SJSA1 (cell line): ENCODE data around the gene SPOCK2. TPM values are rescaled to one million over a fixed set of nuclear protein-coding genes. Genes with fewer than 3 reads are reported as not detected.
"Not testable (repeated sequence)": the region's sequence is repeated elsewhere in the genome, so short reads cannot be mapped to it uniquely, and the experiment has no call there.

Experiments used
- DNase-seq, 2 experiments: peaks; one replicate each; pipeline ENCODE4 v3.0.0-alpha.2; 2015 to 2020; ENCODE audit warnings: low spot score in 2 of 2, low read depth in 1 of 2
- H3K27ac ChIP-seq: fragments of 250-450 bp; sonication (Bioruptor Pico); 2 replicates; pipeline ENCODE4 v1.5.1; 2020; ENCODE audit warnings: mild to moderate bottlenecking, moderate library complexity
- H3K27me3 ChIP-seq: fragments of 250-450 bp; sonication (Bioruptor Pico); replicated peaks from 2 replicates; pipeline ENCODE4 v1.5.1; 2020; ENCODE audit warnings: mild to moderate bottlenecking, moderate library complexity
- H3K36me3 ChIP-seq: fragments of 250-450 bp; sonication (Bioruptor Pico); 2 replicates; pipeline ENCODE4 v1.5.1; 2020; ENCODE audit warnings: mild to moderate bottlenecking
- H3K4me1 ChIP-seq: fragments of 250-450 bp; sonication (Bioruptor Pico); replicated peaks from 2 replicates; pipeline ENCODE4 v1.6.1; 2021; ENCODE audit warnings: mild to moderate bottlenecking
- H3K4me3 ChIP-seq: fragments of 250-450 bp; sonication (Bioruptor Pico); 2 replicates; pipeline ENCODE4 v1.5.1; 2020; ENCODE audit warnings: mild to moderate bottlenecking
- H3K9me3 ChIP-seq: fragments of 250-450 bp; sonication (Bioruptor Pico); replicated peaks from 2 replicates; pipeline ENCODE4 v1.5.1; 2020; ENCODE audit warnings: mild to moderate bottlenecking
- total RNA-seq: library from RNA; depleted of rRNA; stranded (reverse); fragments of >200 nt; shearing (Covaris generic); gene quantifications from 2 replicates; pipeline ENCODE4 v1.2.3, GENCODE V29; 2014

Gene SPOCK2
- total RNA-seq, 1 experiment from 2014 or later: not detected

GRCh38 chr10:72121389-72121788, 33.0 kb upstream of the SPOCK2 start:
- Histone ChIP-seq H3K27me3 (no peaks in the 10 kb centered on the region), H3K4me1 (no peaks in the 10 kb centered on the region), H3K4me3 (no peak overlapping the region), H3K36me3 (0 out of 2 replicates have a peak, but pooled peaks cover 3% of the 10 kb centered on the region), H3K27ac (no peak overlapping the region), H3K9me3 (no peaks in the 10 kb centered on the region)
- DNase-seq: no peak

- Histone ChIP-seq H3K4me3 (no peak overlapping the region), H3K27ac (no peak overlapping the region), H3K27me3 (no peaks in the 10 kb centered on the region), H3K36me3 (0 out of 2 replicates have a peak, but pooled peaks cover 3% of the 10 kb centered on the region), H3K9me3 (no peaks in the 10 kb centered on the region), H3K4me1 (no peaks in the 10 kb centered on the region)
- DNase-seq: no peak
These were observed 28.0 kb upstream of the SPOCK2 start for GRCh38 chr10:72116372-72116771.

- 0 out of 2 replicates have a peak, but pooled peaks cover 3% of the 10 kb centered on the region for H3K36me3 ChIP-seq
- DNase-seq: no peak
- no peaks in the 10 kb centered on the region for H3K4me1 ChIP-seq
- no peak overlapping the region for H3K27ac ChIP-seq
- H3K9me3 ChIP-seq: no peaks in the 10 kb centered on the region
- no peaks in the 10 kb centered on the region for H3K27me3 ChIP-seq
- H3K4me3 ChIP-seq: no peak overlapping the region
These were observed 26.5 kb upstream of the SPOCK2 start for GRCh38 chr10:72114706-72115450.

- Histone ChIP-seq H3K9me3 (no peaks in the 10 kb centered on the region), H3K36me3 (no peaks in the 10 kb centered on the region), H3K4me1 (peaks cover 15% of the 10 kb centered on the region), H3K27me3 (no peaks in the 10 kb centered on the region), H3K4me3 (no peak overlapping the region), H3K27ac (no peak overlapping the region)
- DNase-seq: no peak
These were observed 22.5 kb upstream of the SPOCK2 start for GRCh38 chr10:72110673-72111401.

GRCh38 chr10:72109636-72110157, 21.3 kb upstream of the SPOCK2 start:
- no peak overlapping the region for H3K4me3 ChIP-seq
- H3K9me3 ChIP-seq: no peaks in the 10 kb centered on the region
- DNase-seq: no peak
- H3K27me3 ChIP-seq: no peaks in the 10 kb centered on the region
- no peak overlapping the region for H3K27ac ChIP-seq
- no peaks in the 10 kb centered on the region for H3K36me3 ChIP-seq
- peaks cover 15% of the 10 kb centered on the region for H3K4me1 ChIP-seq

- Histone ChIP-seq H3K9me3 (no peaks in the 10 kb centered on the region), H3K4me3 (no peak overlapping the region), H3K27ac (no peak overlapping the region), H3K36me3 (no peaks in the 10 kb centered on the region), H3K27me3 (no peaks in the 10 kb centered on the region), H3K4me1 (peaks cover 15% of the 10 kb centered on the region)
- DNase-seq: no peak
These were observed 20.7 kb upstream of the SPOCK2 start for GRCh38 chr10:72108830-72109635.

- H3K4me3 ChIP-seq, H3K27me3 ChIP-seq, H3K36me3 ChIP-seq, DNase-seq, H3K9me3 ChIP-seq: not testable (repeated sequence)
- H3K27ac ChIP-seq: peak overlapping the region; percentile 12; the same call in 1 of the 2 replicates
- peaks cover 15% of the 10 kb centered on the region for H3K4me1 ChIP-seq
These were observed 19.6 kb upstream of the SPOCK2 start for GRCh38 chr10:72108004-72108370.

GRCh38 chr10:72107325-72108003, 19.1 kb upstream of the SPOCK2 start:
- Histone ChIP-seq H3K36me3 (no peaks in the 10 kb centered on the region), H3K4me1 (peaks cover 15% of the 10 kb centered on the region), H3K27me3 (no peaks in the 10 kb centered on the region), H3K9me3 (no peaks in the 10 kb centered on the region), H3K27ac (peak overlapping the region; percentile 12; the same call in 1 of the 2 replicates), H3K4me3 (no peak overlapping the region)
- DNase-seq: peak in 1 of 2 experiments; percentile 30

- H3K9me3 ChIP-seq: no peaks in the 10 kb centered on the region
- H3K36me3 ChIP-seq: no peaks in the 10 kb centered on the region
- H3K27ac ChIP-seq: no peak overlapping the region
- H3K27me3 ChIP-seq: no peaks in the 10 kb centered on the region
- H3K4me1 ChIP-seq: peaks cover 15% of the 10 kb centered on the region
- H3K4me3 ChIP-seq: no peak overlapping the region
- no peak for DNase-seq
These were observed 18.5 kb upstream of the SPOCK2 start for GRCh38 chr10:72106896-72107295.

GRCh38 chr10:72106154-72106849, 18.0 kb upstream of the SPOCK2 start:
- Histone ChIP-seq H3K9me3 (no peaks in the 10 kb centered on the region), H3K4me1 (peaks cover 15% of the 10 kb centered on the region), H3K4me3 (no peak overlapping the region), H3K27ac (no peak overlapping the region), H3K27me3 (no peaks in the 10 kb centered on the region), H3K36me3 (no peaks in the 10 kb centered on the region)
- DNase-seq: no peak

GRCh38 chr10:72105710-72106109, 17.4 kb upstream of the SPOCK2 start:
- H3K27me3 ChIP-seq: no peaks in the 10 kb centered on the region
- peaks cover 15% of the 10 kb centered on the region for H3K4me1 ChIP-seq

GRCh38 chr10:72105098-72105475, 16.7 kb upstream of the SPOCK2 start:
- Histone ChIP-seq H3K27me3 (no peaks in the 10 kb centered on the region), H3K4me1 (peaks cover 15% of the 10 kb centered on the region), H3K9me3 (no peaks in the 10 kb centered on the region), H3K27ac (no peak overlapping the region), H3K36me3 (no peaks in the 10 kb centered on the region), H3K4me3 (no peak overlapping the region)
- DNase-seq: no peak

More at GRCh38 chr10:72105710-72106109, 17.4 kb upstream of the SPOCK2 start:
- no peaks in the 10 kb centered on the region for H3K36me3 ChIP-seq
- no peaks in the 10 kb centered on the region for H3K9me3 ChIP-seq
- no peak overlapping the region for H3K4me3 ChIP-seq
- no peak for DNase-seq
- H3K27ac ChIP-seq: no peak overlapping the region
